ENCODE data around the gene KCNIP3.

The KCNIP3 gene

GRCh38 chr2:95296011-95296410 lies 1.1 kb upstream of the KCNIP3 start:
- DNase-seq (ENCODE audit: low read depth in 2 of 2), result no peak

- no peak for DNase-seq (ENCODE audit: low read depth in 2 of 2)
Measured at GRCh38 chr2:95297639-95298395, 670 bp downstream of the KCNIP3 start.

GRCh38 chr2:95298486-95299111 lies 1.5 kb downstream of the KCNIP3 start:
- no peak for DNase-seq (ENCODE audit: low read depth in 2 of 2)

GRCh38 chr2:95299961-95300360 lies 2.8 kb downstream of the KCNIP3 start:
- DNase-seq (ENCODE audit: low read depth in 2 of 2), result no peak

- no peak for DNase-seq (ENCODE audit: low read depth in 2 of 2)
Measured at GRCh38 chr2:95300450-95300849, 3.3 kb downstream of the KCNIP3 start.

GRCh38 chr2:95301186-95301585 lies 4.0 kb downstream of the KCNIP3 start:
- DNase-seq (ENCODE audit: low read depth in 2 of 2), result no peak

GRCh38 chr2:95301876-95302641 lies 4.9 kb downstream of the KCNIP3 start:
- DNase-seq (ENCODE audit: low read depth in 2 of 2), result no peak

- DNase-seq (ENCODE audit: low read depth in 2 of 2), result no peak
Measured at GRCh38 chr2:95303191-95303919, 6.2 kb downstream of the KCNIP3 start.

- DNase-seq (ENCODE audit: low read depth in 2 of 2), result no peak
Measured at GRCh38 chr2:95305380-95306061, 8.4 kb downstream of the KCNIP3 start.

GRCh38 chr2:95306336-95306895 lies 9.3 kb downstream of the KCNIP3 start:
- no peak for DNase-seq (ENCODE audit: low read depth in 2 of 2)

- DNase-seq (ENCODE audit: low read depth in 2 of 2), result no peak
Measured at GRCh38 chr2:95307036-95307435, 9.9 kb downstream of the KCNIP3 start.

- DNase-seq (ENCODE audit: low read depth in 2 of 2), result no peak
Measured at GRCh38 chr2:95307878-95308277, 10.7 kb downstream of the KCNIP3 start.

- no peak for DNase-seq (ENCODE audit: low read depth in 2 of 2)
Measured at GRCh38 chr2:95308426-95308990, 11.4 kb downstream of the KCNIP3 start.

- no peak for DNase-seq (ENCODE audit: low read depth in 2 of 2)
Measured at GRCh38 chr2:95309599-95309998, 12.5 kb downstream of the KCNIP3 start.

GRCh38 chr2:95310216-95310615 lies 13.1 kb downstream of the KCNIP3 start:
- DNase-seq (ENCODE audit: low read depth in 2 of 2), result no peak

- DNase-seq (ENCODE audit: low read depth in 2 of 2), result no peak
Measured at GRCh38 chr2:95310651-95311050, 13.5 kb downstream of the KCNIP3 start.

- DNase-seq (ENCODE audit: low read depth in 2 of 2), result no peak
Measured at GRCh38 chr2:95311815-95312542, 14.8 kb downstream of the KCNIP3 start.

- DNase-seq (ENCODE audit: low read depth in 2 of 2), result no peak
Measured at GRCh38 chr2:95312543-95313201, 15.5 kb downstream of the KCNIP3 start.

GRCh38 chr2:95313296-95314131 lies 16.4 kb downstream of the KCNIP3 start:
- DNase-seq (ENCODE audit: low read depth in 2 of 2), result no peak
